HG03103 (cell line): Measurements from ENCODE around the gene PPIP5K1.

Experiments used
- ATAC-seq: cut with Tn5 transposase; IDR thresholded peaks from one replicate; pipeline ENCODE4 v1.9.1; 2021; ENCODE audit warnings: low read depth; ENCODE audit not compliant: unreplicated experiment

PPIP5K1 gene

DNA sequence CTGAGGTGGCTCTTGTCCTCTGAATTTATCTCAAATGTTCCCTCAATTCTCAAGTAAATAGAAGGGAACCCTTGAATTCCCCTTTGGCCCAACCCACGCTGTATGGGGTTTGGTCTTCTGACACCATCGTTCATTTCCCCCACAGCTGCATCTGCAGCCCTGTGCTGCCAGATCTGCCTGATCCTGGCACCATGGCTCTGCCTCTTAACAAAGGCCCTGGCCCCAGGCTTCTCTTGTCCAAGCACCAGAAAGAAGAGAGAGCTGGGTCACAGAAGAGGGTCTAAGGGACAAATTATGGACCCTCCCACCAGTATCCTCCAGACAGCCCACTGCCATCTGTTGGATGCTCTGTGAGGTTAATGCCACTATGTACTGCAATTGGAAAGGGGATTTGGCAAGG, 70.8 kb downstream of the PPIP5K1 start:
- no peak for ATAC-seq

DNA sequence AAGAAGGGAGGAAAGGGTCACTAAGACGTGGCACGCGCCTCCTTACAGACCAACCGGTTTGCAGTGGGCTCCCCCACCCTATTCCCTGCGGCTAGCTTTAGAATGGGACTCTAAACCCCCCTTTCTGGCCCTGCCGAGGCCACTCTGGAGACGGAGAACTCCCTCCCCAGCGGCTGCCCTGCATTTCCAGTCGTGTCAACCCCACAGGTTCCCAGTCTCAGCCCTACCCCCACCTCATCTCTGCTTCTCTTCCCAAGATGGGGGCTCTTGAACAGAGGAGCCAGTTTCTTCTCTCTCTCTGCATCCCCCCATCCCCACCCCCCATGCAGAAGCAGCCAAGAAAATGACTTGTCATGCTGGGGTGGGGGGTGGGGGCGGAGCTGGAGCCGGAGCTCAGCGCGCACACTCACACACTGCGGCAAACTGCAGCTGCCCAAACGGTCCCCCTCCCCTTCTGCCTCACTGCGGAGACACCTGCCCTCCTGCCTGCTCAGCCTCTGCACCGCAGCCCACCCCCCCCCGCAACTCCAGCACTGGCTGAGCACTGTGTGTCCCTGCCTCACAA, 71.7 kb downstream of the PPIP5K1 start:
- ATAC-seq = no peak

DNA sequence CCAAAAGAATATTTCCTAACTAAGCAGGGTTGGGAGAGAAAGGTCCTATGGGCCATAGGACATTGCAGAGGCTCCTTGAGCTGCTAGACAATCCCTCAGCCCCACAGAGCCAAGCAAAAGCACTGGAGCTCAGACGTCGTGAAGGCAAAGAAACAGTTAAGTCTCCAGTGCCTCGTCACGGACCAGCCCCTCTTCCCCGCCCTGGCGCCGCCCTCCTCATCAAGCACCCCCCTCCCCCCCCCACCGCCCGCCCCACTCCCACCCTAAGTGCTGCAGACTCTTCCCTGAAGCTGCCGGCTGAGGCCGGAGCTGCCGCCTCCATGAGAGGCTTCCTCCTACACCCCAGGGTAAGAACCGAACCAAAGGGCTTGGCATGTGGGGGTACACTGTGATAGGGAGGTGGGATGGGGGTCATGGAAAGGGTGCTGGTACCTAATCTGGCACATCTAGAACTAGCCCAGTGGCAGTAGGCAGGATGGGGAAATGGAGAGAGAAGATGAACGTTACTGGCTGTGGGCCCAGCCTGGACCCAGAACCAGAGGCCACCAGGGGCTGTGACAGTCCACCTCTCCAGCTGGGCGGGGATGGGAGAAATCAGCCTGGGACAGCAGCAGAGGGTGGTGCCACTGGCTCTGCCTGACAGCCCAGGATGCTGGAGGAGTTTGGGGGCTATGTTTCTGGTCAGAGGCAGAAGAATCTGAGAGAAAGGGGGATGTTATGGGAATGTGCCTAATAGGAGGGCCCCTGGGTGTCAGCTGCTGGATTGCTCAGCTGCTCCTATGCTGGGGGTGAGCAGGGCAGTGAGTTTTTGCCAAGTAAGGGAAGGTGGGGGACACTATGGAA, 72.4 kb downstream of the PPIP5K1 start, which contains the start of gene MAP1A:
MAP1A (plus strand) TSS at position 255 of the 843 bp plus-strand sequence. CDS start 3,866 bp downstream, outside the sequence.
- no peak for ATAC-seq

DNA sequence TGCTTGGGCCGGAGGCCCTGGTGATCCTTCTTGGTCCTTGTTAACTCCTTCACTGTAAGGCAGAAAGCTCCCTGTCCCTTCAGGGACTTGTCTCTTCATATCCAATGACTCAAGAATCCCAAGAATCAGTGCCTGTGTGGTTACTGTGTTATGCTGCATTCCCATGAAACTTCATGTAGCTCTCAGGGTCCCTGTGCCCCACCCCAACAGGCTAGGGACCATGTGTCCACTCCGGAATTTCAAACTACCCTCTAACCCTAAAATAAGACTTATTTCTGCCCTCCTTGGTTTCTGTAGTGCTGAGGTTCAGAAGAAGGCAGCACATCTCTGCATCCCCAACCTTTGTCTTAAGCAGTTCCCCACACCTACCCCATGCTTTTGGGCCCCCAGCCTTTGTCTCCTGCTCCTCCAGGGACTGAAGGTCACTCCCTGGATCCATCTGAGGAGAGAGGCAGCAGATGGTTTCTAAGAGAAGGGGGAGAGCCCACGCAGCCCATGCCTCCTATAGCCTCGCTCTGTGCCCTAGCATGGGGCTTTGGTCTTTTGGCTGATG, 73.1 kb downstream of the PPIP5K1 start:
- ATAC-seq = no peak

DNA sequence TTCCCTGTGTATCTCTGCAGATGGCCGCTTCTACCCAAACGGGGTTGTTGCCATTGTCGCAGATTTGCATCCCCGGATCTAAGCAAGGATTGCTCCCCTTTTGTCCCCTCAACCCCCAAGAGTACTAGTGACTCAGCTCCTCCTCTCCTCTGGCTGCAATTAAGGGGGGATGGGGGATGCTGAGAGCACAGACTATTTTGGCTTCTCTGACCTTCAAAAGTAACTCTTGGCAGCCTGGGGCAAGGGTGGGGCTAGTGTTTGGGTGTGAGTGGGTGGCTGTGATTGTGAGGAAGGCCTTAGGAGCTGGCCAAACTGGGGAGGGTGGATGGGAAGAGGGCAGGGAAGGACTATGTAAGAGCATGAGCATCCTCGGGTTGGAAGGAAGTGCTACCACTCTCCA, 73.8 kb downstream of the PPIP5K1 start:
- ATAC-seq = no peak

DNA sequence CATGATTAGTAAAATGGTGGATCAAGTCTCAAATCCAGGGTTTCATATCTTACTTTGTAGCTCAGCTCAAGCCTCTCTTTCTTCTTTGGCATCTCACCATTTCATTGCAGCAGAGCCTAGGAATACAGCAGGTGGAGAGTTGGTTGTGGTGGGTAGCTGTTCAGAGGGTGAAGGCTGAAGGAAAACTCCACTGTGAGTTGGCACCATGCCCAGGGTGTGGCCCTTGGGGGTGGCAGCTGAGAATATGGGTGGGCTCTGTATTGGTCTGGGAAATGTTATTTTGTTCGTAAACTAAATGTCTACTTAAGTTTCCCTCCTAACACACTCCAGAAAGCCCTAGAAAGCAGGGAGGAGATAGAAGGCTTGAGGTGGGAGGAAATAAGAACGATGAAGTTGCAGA, 74.3 kb downstream of the PPIP5K1 start:
- no peak for ATAC-seq

DNA sequence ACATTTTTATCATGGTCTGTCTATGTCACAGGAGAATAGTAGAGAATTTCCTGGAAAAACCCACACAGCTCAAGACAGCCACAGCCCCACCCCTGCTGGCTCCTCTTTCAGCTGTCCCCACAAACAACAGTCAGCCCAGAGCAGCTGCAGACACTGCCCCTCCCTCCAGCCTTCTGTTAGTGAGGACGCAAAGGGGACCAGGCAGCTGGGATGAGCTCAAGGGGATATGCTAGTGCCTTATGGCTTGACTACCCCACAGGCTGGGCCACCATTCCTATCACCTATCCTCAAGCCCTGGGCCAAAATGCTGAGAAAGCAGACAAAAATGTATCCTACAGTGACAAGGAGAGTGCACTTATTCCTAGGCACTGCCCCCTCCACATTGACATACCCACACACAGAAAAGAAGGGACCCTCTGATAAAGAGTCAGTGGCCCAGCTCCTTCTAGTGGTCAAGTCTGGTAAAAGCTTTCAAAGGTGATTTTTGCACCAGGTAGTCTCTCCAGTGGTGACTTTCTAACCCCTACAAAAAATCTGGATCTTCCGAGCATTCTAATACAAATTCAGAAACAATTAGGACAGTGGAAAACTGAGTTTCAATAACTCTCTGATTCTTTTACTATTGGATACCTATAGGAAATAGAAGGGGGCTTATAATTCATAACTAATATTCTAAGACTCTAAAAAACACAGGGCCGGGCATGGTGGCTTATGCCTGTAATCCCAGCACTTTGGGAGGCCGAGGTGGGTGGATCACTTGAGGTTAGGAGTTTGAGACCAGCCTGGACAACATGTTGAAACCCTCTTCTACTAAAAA, 75.6 kb downstream of the PPIP5K1 start:
- no peak for ATAC-seq

DNA sequence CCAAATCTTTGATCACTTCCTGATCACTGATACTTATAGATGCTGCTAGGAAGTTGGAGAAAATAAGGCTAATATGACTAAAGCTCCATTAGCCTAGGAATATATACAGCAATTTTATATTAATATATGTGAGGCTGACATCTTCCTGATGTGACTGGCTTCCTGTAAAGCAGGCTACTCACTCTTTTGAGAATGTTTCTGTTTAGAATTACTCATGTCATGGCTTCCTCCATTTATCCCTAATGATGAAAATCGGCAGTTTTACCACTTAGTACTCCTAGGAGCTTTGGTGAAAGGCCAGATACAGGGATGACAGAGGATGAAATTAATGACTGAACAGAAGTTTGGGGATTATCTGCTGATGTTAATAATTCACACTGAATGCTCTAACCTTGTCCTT, 76.5 kb downstream of the PPIP5K1 start:
- no peak for ATAC-seq

DNA sequence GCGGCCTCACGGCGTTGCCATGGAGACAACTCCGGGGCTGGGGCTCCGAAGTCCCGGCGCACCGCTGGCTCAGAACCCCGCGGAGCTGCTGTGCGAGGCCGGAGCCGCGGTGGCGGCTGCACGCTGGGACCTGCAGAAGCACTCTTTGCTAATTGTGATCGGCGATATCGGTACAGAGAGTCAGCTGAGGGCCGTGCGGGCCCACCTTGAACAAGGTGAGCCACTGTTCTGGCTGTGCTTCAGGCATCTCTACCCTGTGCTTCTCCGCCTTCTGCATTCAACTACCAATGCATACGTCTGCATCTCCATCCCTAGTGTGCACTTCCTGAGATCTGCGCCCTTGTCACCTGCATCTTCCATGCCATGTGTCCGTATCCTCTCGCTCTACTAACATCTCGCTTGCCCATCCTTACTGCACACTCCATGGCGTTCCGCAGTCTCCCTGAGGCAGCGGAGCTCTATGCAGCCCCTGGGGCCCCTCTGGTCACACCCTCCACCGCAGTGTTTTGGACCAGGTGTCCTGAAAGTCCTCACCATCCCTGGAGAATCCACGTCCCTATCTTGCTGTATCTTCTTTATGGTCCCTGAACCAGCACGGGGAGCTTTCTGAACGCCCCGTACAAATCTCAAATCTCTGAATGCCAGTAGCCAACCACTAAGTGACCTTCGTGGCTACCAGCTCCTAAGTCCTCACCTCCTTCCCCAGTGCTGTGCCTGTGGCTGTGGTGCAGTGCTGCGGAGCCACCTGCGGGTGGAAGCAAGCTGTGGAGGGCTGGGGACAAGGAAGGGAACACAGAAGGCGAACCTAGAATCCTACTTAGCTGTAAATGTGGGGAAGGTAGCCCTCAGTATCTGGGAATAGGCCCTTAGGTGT, 78.8 kb downstream of the PPIP5K1 start:
- peak; percentile 21 for ATAC-seq

DNA sequence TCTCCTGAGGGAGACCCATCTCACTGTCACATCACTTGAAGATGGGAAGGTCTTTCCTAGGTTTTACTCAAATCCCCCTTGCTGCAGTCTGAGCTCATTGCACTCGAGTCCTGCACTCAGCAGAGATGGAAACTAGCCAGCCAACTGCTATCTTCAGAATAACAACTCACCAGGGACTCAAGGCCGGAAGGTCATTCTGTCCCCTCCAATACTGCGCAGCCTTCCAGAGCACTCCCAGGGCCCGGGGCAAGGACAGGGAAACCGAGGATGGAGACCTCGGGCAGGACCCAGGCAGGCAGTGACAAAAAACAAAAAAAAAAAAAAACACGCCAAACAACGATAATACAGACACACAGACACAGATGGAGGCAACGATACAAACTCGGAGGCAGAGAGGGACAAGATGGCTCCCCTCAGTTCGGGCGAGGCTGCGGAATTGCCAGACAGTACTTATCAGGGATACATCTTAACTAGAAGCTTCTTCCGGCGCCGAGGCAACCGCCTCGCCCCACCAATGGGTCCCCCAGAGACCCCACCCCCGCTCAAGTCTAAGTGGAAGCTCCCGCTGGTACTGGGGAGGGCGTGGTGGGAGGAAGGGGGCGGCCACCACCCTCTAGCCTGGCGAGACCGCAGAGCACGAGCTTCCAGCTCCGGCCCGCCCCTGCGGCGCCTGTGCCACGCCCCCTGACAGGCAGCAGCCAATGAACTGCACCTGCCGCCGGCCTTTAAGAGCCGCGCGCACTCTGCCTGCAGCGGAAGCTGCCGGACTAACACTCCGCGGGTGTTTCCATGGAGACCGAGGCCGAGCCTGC, 79.6 kb downstream of the PPIP5K1 start:
- ATAC-seq = peak; percentile 94

DNA sequence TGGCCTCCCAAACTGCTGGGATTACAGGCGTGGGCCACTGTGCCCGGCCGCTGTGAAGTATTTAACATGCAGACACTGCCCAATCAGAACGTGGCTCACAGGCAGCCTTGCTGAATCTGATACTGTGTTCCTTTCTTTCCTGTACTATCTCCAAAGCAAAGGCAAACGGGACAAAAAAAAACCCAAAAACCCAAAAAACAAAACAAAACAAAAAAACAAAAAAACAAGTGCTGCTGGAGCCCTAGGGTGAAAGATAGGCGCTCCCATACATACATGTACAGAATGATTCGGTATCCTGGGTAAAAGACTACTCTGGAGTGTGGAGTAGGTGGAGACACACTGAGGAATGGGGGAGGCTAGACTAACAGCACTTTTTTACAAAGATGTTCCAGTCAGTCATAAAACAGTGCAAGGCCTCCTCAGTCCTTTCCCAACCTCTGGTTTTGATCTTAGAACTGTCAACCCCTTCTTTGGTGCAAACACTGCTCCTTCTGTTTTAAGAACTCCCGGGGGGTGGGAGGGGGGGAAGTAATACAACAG, 80.3 kb downstream of the PPIP5K1 start:
- ATAC-seq = no peak

DNA sequence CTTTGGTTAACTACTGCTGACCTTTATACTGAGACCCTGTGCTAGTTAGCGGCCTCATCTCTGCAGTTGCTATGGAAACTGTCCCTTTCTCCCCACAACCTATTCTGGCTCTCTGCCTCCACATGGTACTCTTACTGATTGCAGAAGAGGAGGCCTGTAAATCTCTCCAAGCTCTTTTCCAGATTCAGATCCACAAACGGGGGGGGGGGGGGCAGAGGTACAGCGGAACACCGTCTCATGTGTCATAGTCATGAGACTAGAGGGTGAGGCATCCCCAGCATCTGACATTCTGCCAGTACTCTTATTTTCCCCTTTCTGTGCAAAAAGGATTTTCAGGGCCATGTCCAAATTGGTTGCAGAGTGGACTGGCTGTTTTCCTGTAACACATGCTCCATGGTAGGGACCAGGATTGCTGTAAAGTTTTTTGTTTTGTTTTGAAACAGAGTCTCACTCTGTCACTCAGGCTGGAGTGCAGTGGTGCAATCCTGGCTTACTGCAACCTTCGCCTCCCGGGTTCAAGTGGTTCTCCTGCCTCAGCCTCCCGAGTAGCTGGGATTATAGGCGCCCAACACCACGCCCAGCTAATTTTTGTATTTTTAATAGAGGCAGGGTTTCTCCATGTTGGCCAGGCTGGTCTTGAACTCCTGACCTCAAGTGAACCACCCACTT, 80.9 kb downstream of the PPIP5K1 start:
- ATAC-seq = no peak

DNA sequence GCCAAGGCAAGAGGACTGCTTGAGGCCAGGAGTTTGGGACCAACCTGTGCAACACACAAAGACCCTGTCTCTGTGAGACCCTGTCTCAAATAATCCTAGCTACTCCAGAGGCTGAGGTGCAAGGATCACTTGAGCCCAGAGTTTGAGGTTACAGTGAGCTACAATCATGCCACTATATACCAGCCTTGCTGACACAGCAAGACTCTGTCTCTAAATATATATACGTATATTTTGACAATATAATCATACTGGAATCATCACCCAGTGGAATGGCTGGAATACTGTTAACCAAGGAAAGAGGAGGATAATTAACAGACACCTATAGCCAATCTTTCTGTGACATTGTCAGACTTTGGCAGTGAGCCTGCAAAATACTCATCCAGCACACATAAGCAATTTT, 81.6 kb downstream of the PPIP5K1 start:
- ATAC-seq = no peak

DNA sequence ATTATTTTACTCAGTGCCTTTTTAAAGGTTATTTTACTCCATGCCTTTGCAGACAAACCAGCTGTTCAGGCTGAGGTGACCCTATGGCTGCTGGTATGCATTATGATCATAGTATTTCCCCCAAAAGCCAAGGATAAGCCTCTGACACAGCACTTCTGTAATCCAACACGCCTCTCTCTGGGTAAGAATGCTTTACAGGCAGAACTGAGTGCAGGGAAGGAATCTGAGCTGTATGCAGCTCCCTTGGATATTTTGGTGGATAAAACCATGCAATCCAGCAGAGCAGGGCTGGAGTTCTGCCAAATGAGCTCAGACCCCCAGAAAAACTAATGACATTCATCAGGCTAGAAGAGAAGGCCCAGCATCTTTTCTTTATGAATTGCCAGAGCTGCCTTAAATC, 84.3 kb downstream of the PPIP5K1 start:
- ATAC-seq = no peak

DNA sequence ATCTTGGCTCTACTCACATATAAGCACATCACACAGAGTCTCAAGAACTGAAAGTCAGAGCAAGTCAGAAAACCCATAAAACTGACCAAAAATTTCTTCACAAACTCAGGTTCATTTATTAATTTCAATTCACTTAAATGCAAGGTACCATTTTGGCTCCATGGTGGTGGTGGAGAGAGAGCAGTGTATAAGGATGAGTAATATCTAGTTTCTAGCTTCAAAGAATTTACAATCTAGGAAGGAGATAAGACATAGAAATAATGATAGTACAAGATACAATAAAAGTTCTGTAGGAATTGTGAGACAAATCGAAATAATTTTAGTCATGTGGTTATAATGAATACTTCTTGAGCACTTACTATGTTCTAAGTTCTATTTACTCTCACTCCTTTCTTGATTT, 90.4 kb downstream of the PPIP5K1 start:
- ATAC-seq = no peak

DNA sequence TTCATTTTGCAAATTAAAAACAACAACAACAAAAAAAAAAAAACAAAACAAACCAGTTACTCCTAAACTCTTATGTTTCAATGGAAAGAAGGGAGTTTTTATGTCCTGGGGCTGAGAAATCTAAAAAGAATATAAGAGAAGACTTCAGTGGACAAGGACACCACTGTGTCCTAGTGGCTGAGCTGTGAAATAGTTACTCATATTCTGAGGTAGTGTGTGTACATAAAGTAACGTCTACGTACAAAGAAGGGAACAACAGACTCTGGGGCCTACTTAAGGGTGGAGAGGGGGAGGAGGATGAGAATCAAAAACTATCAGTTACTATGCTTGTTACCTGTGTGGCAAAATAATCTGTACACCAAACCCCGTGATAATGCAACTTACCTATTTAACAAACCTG, 91.0 kb downstream of the PPIP5K1 start:
- no peak for ATAC-seq

DNA sequence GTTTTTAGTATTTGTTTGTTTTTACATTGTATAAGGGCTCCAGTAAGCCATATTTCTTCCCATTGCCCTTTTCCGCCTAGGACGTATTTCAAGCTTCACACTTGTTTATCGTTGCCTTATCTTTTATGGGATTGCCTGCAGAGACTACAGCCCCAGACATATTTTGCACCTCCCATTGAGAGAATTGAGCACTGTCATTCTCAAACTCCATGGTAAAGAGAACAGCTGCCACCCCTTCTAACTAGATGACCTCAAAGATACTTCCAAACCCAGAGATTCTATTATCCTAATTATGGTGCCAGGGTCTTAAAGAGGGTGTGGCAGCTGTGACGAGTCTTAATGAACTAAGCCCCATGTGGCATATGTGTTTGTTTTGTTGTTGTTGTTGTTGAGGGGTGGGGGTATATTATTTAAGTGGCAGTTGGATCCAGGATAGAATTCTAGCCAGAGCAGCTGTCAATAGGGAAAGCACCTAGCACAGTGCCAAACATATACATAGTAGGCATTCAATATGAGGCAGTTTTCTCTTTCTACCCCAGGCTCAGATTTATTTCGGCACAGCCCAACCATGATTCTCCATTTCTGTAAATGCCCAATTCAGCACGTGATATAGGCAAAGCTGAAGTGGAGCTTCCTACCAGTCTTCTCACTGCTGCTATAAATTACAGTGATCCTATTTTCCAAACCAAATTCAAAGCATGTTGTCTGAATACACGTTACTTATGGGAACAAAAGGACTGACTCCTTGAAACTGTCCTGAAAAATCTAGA, 96.1 kb downstream of the PPIP5K1 start:
- no peak for ATAC-seq
